Measurements from ENCODE around the gene RNF123. TPM values are rescaled to one million over a fixed set of nuclear protein-coding genes. Genes with fewer than 3 reads are reported as not detected.
A peak's percentile ranks its signal among the peaks of the same experiment; 100 is the strongest.

Gene RNF123
- total RNA-seq, 1 experiment from 2014 or later: 71.9 TPM

DNA sequence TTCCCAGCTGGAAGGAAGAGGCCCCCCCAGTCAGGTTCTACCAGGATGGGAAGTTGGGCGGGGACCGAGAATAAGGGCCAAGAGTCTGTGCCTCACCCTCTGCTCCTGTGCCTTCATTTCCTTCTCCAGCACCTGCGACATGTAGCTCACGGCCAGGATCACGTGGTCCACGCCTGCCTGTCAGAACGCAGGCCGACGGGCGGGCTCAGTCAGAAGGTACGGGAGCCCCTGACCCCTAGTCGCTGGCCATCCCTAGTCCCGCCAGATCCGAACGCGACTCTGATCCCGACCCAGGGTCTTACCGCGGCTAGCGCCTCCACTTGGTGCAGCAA lies 33.9 kb downstream of the RNF123 start:
- Histone ChIP-seq H3K36me3 (ENCODE audit: control insufficient read depth in 1 of 2, insufficient read depth in 2 of 2, low read length in 2 of 2) (peaks cover 5 to 27% of the 10 kb centered on the region in 2 experiments; a peak in 3 of 4 replicates), H3K9ac (ENCODE audit: low read length) (peak overlapping the region; percentile 99), H4K20me1 (ENCODE audit: insufficient read depth) (no peaks in the 10 kb centered on the region), H3K9me3 (ENCODE audit: control insufficient read depth in 1 of 2, insufficient read depth in 1 of 2, low read depth in 1 of 2, low read length in 2 of 2) (no peaks in the 10 kb centered on the region), H2AFZ (ENCODE audit: low read depth, low read length, poor library complexity, severe bottlenecking) (no peak overlapping the region), H3K4me1 (ENCODE audit: control insufficient read depth in 1 of 2, insufficient read depth in 2 of 2, low read length in 2 of 2) (peaks cover 13 to 37% of the 10 kb centered on the region in 2 experiments; a peak in 3 of 4 replicates), H3K27me3 (ENCODE audit: insufficient read depth, low read length) (no peaks in the 10 kb centered on the region), H3K79me2 (ENCODE audit: insufficient read depth, low read length) (peaks cover 18% of the 10 kb centered on the region), H3K4me2 (ENCODE audit: low read length) (peak overlapping the region; percentile 92), H3K9me2 (ENCODE audit: insufficient read depth) (no peaks in the 10 kb centered on the region), H3K27ac (ENCODE audit: low read depth, low read length) (peak overlapping the region; percentile 92), H3K4me3 (replicated peaks in 1 of 2; ENCODE audit: low read depth in 1 of 2, low read length in 2 of 2) (peak overlapping the region; percentile 95)
- peak; percentile 16 for DNase-seq (ENCODE audit: low read depth, low spot score)
- ChIA-PET RAD21 (ENCODE audit: low non-redundant PET in 1 of 2, low total read pairs in 2 of 2, uncharacterized antibody in 2 of 2, unreplicated experiment in 2 of 2) (interaction anchor here in 1 of 2 experiments (0.7 kb wide), 1 partner anchor 140 kb away, joined by 3 read pairs; no protein-coding TSS in a partner anchor), POLR2A (interaction anchor here (0.6 kb wide), 1 partner anchor 184 kb away, joined by 3 read pairs; no protein-coding TSS in a partner anchor), CTCF (interaction anchor here (1.0 kb wide), 1 partner anchor 79 kb away, joined by 3 read pairs; the partner anchor contains the start of gene INKA1)
- BruUV-seq (replicated peaks): no TSS peak
- TF ChIP-seq POLR2AphosphoS5 (IDR thresholded peaks at IDR 0.05; ENCODE audit: low read depth, low read length) (no peak), TCF7L2 (IDR thresholded peaks at IDR 0.05; ENCODE audit: borderline replicate concordance, extremely low read depth, insufficient read depth, insufficient read length) (no peak), FOSL1 (IDR thresholded peaks at IDR 0.05; ENCODE audit: low read depth) (no peak), POLR2A (IDR thresholded peaks at IDR 0.05; ENCODE audit: borderline replicate concordance, extremely low read depth, insufficient read depth, insufficient read length) (no peak), YY1 (IDR thresholded peaks at IDR 0.05; ENCODE audit: extremely low read depth, insufficient replicate concordance, low read depth, low read length) (no peak), SRF (IDR thresholded peaks at IDR 0.05; ENCODE audit: low read depth) (no peak), EZH2phosphoT487 (IDR thresholded peaks at IDR 0.05; ENCODE audit: borderline replicate concordance) (no peak), EGR1 (IDR thresholded peaks at IDR 0.05; ENCODE audit: low read depth) (no peak), SP1 (IDR thresholded peaks at IDR 0.05; ENCODE audit: low read depth) (no peak), ZNF274 (IDR thresholded peaks at IDR 0.05; ENCODE audit: low read depth, low read length) (no peak), EZH2 (IDR thresholded peaks at IDR 0.05) (no peak)
- TF ChIP-seq, protein P1, sequence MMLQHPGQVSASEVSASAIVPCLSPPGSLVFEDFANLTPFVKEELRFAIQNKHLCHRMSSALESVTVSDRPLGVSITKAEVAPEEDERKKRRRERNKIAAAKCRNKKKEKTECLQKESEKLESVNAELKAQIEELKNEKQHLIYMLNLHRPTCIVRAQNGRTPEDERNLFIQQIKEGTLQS (IDR thresholded peaks at IDR 0.05): no peak
- TF ChIP-seq, protein P2, sequence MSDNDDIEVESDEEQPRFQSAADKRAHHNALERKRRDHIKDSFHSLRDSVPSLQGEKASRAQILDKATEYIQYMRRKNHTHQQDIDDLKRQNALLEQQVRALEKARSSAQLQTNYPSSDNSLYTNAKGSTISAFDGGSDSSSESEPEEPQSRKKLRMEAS (IDR thresholded peaks at IDR 0.05): no peak
- ATAC-seq: peak; percentile 25
- intact Hi-C loops (cut with micrococcal nuclease): loop anchor here (5.0 kb wide), 1 partner anchor 114 kb away; no protein-coding TSS in a partner anchor

Data from HCT116 (cell line).